Measurements from ENCODE around the gene CNOT6L. TPM values are rescaled to one million over a fixed set of nuclear protein-coding genes. Genes with fewer than 3 reads are reported as not detected.

CNOT6L gene
- polyA plus RNA-seq, 1 donor from 2014 or later: 14.4 TPM

DNA sequence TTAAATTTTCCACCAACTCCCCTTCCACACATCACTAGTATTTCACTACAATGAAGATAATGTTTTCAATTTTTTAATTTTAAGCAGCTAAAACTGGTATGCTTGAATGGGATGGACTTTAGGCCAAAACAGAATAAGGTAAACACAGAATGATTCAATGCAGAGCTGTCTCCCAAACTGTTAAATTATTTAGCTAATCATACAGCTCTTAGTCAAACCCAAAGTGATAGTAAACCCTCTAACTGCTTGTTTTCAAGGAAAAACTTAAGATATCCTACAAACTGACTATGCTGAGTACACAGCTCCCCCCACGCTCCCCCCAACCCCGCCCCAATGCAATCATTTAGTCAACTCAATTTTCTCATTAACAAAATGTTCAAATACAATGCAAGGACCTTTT, 30.2 kb downstream of the CNOT6L start:
- Histone ChIP-seq H3K36me3 (ENCODE audit: insufficient read depth, low read length) (no peaks in the 10 kb centered on the region), H3K27ac (ENCODE audit: low read length) (no peak overlapping the region), H3K9ac (ENCODE audit: low read length) (no peak overlapping the region), H2AFZ (ENCODE audit: low read depth, low read length) (no peak overlapping the region), H3K27me3 (ENCODE audit: insufficient read depth, low read depth, low read length) (no peaks in the 10 kb centered on the region), H3K4me2 (ENCODE audit: low read length) (no peak overlapping the region), H3K4me3 (ENCODE audit: low read length) (no peak overlapping the region), H3F3A (ENCODE audit: insufficient read depth, low read length, poor library complexity, severe bottlenecking) (no peaks in the 10 kb centered on the region), H3K9me2 (ENCODE audit: insufficient read depth, low read length) (no peaks in the 10 kb centered on the region), H3K9me3 (ENCODE audit: low read length) (no peaks in the 10 kb centered on the region), H4K20me1 (ENCODE audit: insufficient read depth) (no peaks in the 10 kb centered on the region), H3K79me2 (replicated peaks; ENCODE audit: insufficient read depth, low read length) (peaks cover 40% of the 10 kb centered on the region)
- no peak for TF ChIP-seq MXI1 (conservative IDR thresholded peaks at IDR 0.05; ENCODE audit: poor library complexity, severe bottlenecking)
- TF ChIP-seq, protein P1, sequence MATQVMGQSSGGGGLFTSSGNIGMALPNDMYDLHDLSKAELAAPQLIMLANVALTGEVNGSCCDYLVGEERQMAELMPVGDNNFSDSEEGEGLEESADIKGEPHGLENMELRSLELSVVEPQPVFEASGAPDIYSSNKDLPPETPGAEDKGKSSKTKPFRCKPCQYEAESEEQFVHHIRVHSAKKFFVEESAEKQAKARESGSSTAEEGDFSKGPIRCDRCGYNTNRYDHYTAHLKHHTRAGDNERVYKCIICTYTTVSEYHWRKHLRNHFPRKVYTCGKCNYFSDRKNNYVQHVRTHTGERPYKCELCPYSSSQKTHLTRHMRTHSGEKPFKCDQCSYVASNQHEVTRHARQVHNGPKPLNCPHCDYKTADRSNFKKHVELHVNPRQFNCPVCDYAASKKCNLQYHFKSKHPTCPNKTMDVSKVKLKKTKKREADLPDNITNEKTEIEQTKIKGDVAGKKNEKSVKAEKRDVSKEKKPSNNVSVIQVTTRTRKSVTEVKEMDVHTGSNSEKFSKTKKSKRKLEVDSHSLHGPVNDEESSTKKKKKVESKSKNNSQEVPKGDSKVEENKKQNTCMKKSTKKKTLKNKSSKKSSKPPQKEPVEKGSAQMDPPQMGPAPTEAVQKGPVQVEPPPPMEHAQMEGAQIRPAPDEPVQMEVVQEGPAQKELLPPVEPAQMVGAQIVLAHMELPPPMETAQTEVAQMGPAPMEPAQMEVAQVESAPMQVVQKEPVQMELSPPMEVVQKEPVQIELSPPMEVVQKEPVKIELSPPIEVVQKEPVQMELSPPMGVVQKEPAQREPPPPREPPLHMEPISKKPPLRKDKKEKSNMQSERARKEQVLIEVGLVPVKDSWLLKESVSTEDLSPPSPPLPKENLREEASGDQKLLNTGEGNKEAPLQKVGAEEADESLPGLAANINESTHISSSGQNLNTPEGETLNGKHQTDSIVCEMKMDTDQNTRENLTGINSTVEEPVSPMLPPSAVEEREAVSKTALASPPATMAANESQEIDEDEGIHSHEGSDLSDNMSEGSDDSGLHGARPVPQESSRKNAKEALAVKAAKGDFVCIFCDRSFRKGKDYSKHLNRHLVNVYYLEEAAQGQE (IDR thresholded peaks at IDR 0.05; ENCODE audit: borderline replicate concordance): no peak
- no peak for TF ChIP-seq SMC3 (conservative IDR thresholded peaks at IDR 0.05; ENCODE audit: poor library complexity)
- TF ChIP-seq EP300 (conservative IDR thresholded peaks at IDR 0.05; ENCODE audit: poor library complexity, severe bottlenecking): no peak
- no peak for TF ChIP-seq POLR2AphosphoS5 (IDR thresholded peaks at IDR 0.05)
- TF ChIP-seq, protein P2, sequence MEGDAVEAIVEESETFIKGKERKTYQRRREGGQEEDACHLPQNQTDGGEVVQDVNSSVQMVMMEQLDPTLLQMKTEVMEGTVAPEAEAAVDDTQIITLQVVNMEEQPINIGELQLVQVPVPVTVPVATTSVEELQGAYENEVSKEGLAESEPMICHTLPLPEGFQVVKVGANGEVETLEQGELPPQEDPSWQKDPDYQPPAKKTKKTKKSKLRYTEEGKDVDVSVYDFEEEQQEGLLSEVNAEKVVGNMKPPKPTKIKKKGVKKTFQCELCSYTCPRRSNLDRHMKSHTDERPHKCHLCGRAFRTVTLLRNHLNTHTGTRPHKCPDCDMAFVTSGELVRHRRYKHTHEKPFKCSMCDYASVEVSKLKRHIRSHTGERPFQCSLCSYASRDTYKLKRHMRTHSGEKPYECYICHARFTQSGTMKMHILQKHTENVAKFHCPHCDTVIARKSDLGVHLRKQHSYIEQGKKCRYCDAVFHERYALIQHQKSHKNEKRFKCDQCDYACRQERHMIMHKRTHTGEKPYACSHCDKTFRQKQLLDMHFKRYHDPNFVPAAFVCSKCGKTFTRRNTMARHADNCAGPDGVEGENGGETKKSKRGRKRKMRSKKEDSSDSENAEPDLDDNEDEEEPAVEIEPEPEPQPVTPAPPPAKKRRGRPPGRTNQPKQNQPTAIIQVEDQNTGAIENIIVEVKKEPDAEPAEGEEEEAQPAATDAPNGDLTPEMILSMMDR (IDR thresholded peaks at IDR 0.05; ENCODE audit: poor library complexity, severe bottlenecking): no peak
- TF ChIP-seq TAF1 (IDR thresholded peaks at IDR 0.05; ENCODE audit: low read depth): no peak

DNA sequence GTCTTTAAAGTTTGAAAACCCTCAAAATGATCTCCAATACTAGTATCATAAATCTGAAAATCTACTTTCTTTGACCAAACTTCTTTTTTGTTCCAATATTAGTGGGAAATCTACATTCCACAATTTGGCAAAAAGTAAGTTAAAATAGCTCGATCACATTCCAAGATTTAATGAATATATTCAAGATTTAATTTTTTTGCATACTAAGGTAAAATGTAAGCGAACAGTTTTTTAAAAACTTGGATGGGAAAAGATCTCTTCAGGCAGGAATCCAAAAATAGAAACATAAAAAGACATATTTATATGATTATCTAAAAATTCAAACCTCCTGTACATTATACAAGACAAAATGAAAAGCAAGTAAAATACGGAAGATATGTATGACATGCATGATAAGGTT, 31.2 kb downstream of the CNOT6L start:
- no peaks in the 10 kb centered on the region for H3K27me3 ChIP-seq (ENCODE audit: insufficient read depth, low read depth, low read length)
- peaks cover 37% of the 10 kb centered on the region for H3K79me2 ChIP-seq (replicated peaks; ENCODE audit: insufficient read depth, low read length)
- H3K9me3 ChIP-seq (ENCODE audit: low read length): no peaks in the 10 kb centered on the region
- TF ChIP-seq EP300 (conservative IDR thresholded peaks at IDR 0.05; ENCODE audit: poor library complexity, severe bottlenecking) (no peak), POLR2AphosphoS5 (IDR thresholded peaks at IDR 0.05) (no peak), RAD21 (conservative IDR thresholded peaks at IDR 0.05) (no peak)
- TF ChIP-seq, protein P2 (IDR thresholded peaks at IDR 0.05; ENCODE audit: poor library complexity, severe bottlenecking): no peak
- no peak overlapping the region for H3K9ac ChIP-seq (ENCODE audit: low read length)
- H4K20me1 ChIP-seq (ENCODE audit: insufficient read depth): no peaks in the 10 kb centered on the region
- H3K9me2 ChIP-seq (ENCODE audit: insufficient read depth, low read length): no peaks in the 10 kb centered on the region
- H2AFZ ChIP-seq (ENCODE audit: low read depth, low read length): no peak overlapping the region
- H3K4me2 ChIP-seq (ENCODE audit: low read length): no peak overlapping the region
- H3K4me3 ChIP-seq (ENCODE audit: low read length): no peak overlapping the region
- no peaks in the 10 kb centered on the region for H3F3A ChIP-seq (ENCODE audit: insufficient read depth, low read length, poor library complexity, severe bottlenecking)
- no peak overlapping the region for H3K27ac ChIP-seq (ENCODE audit: low read length)
- H3K36me3 ChIP-seq (ENCODE audit: insufficient read depth, low read length): no peaks in the 10 kb centered on the region

Data from neural cell (in vitro differentiated cells).